Astrocyte (in vitro differentiated cells and primary cell): ENCODE results near the gene CIROP.

Source experiments
- CTCF ChIP-seq: IDR thresholded peaks from 2 replicates; pipeline ENCODE4 v1.5.1; 2011; ENCODE audit warnings: low read depth, mild to moderate bottlenecking, inconsistent platforms, low read length, moderate library complexity; ENCODE audit not compliant: insufficient read depth
- EZH2 ChIP-seq: IDR thresholded peaks from 2 replicates; pipeline ENCODE4 v1.6.1; 2012; ENCODE audit warnings: mild to moderate bottlenecking, low read length, inconsistent platforms; ENCODE audit not compliant: insufficient read depth

- TF ChIP-seq CTCF (no peak), EZH2 (no peak)
These were observed 8.8 kb upstream of the CIROP start for GRCh38 chr14:23113431-23114119.
